GM10266 (cell line): ENCODE data around the gene GJB5.

ENCODE experiments used
- DNase-seq: peaks from one replicate; pipeline ENCODE4 v3.0.0; 2012; ENCODE audit errors: extremely low spot score
- CTCF ChIP-seq: IDR thresholded peaks from 2 replicates; pipeline ENCODE4 v1.5.1; 2012; ENCODE audit warnings: mild to moderate bottlenecking, low read depth; ENCODE audit not compliant: control insufficient read depth, insufficient read depth; ENCODE audit errors: missing control alignments

Gene GJB5

GRCh38 chr1:34781071-34781843 lies 26.4 kb downstream of the GJB5 start, which contains the start of gene GJB3:
Gene GJB3, plus strand, starts transcription at chr1:34781214. Its CDS starts 3,549 bp downstream, at chr1:34784763.
- DNase-seq, result no peak

GRCh38 chr1:34781844-34782391 lies 27.1 kb downstream of the GJB5 start:
- DNase-seq, result no peak

More at GRCh38 chr1:34781071-34781843, 26.4 kb downstream of the GJB5 start, which contains the start of gene GJB3:
- no peak for TF ChIP-seq CTCF

GRCh38 chr1:34784751-34785221 lies 29.9 kb downstream of the GJB5 start:
- DNase-seq, result no peak
- no peak for TF ChIP-seq CTCF

More at GRCh38 chr1:34781844-34782391, 27.1 kb downstream of the GJB5 start:
- TF ChIP-seq CTCF, result no peak

GRCh38 chr1:34785231-34785874 lies 30.5 kb downstream of the GJB5 start:
- no peak for DNase-seq
- no peak for TF ChIP-seq CTCF

- TF ChIP-seq CTCF, result no peak
Observed at GRCh38 chr1:34785875-34786470, 31.1 kb downstream of the GJB5 start.

GRCh38 chr1:34786521-34787325 lies 31.9 kb downstream of the GJB5 start:
- TF ChIP-seq CTCF, result peak; percentile 89
- DNase-seq, result peak; percentile 86

More at GRCh38 chr1:34785875-34786470, 31.1 kb downstream of the GJB5 start:
- no peak for DNase-seq
